ENCODE results near the gene INSM2. TPM values are rescaled to one million over a fixed set of nuclear protein-coding genes. Genes with fewer than 3 reads are reported as not detected.

The INSM2 gene
- total RNA-seq, 4 donors from 2014 or later = not detected

DNA sequence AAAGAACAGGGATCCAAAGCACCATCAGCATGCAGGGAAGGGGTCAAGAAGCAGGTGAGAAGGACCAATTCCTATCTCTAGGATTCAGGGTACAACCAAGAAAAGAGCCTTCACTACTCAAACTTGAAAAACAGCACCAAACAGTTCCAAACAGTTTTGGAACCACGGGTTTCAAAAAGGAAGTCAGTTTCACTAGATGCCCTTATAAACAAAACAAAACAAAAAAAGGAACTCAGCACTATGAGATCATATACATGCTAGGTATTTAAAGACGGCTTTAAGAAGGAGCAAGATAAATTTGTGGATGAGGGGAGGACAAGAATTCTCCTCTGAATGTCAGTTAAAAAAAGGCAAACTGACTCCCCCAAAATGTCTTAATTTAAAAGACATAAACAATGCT lies 6.0 kb downstream of the INSM2 start:
- H3K4me3 ChIP-seq = no peak overlapping the region
- WGBS, 2 donors = 55 to 58% methylated on average over 2 of the region's 2 CpGs
- H3K4me1 ChIP-seq = peaks cover 0 to 9% (median 3%) of the 10 kb centered on the region in 4 donors
- peaks cover 0 to 32% (median 0%) of the 10 kb centered on the region in 3 donors for H3K36me3 ChIP-seq
- no peak for DNase-seq (ENCODE audit: low spot score in 2 of 2)
- no peak overlapping the region for H3K27ac ChIP-seq
- no peak for TF ChIP-seq POLR2A (IDR thresholded peaks at IDR 0.05)
- no peak for TF ChIP-seq EP300 (IDR thresholded peaks at IDR 0.05)
- TF ChIP-seq, protein P1, sequence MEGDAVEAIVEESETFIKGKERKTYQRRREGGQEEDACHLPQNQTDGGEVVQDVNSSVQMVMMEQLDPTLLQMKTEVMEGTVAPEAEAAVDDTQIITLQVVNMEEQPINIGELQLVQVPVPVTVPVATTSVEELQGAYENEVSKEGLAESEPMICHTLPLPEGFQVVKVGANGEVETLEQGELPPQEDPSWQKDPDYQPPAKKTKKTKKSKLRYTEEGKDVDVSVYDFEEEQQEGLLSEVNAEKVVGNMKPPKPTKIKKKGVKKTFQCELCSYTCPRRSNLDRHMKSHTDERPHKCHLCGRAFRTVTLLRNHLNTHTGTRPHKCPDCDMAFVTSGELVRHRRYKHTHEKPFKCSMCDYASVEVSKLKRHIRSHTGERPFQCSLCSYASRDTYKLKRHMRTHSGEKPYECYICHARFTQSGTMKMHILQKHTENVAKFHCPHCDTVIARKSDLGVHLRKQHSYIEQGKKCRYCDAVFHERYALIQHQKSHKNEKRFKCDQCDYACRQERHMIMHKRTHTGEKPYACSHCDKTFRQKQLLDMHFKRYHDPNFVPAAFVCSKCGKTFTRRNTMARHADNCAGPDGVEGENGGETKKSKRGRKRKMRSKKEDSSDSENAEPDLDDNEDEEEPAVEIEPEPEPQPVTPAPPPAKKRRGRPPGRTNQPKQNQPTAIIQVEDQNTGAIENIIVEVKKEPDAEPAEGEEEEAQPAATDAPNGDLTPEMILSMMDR (IDR thresholded peaks at IDR 0.05) = no peak
- peaks cover 0 to 13% of the 10 kb centered on the region in 2 donors for H3K27me3 ChIP-seq
- H3K9me3 ChIP-seq = no peaks in the 10 kb centered on the region

DNA sequence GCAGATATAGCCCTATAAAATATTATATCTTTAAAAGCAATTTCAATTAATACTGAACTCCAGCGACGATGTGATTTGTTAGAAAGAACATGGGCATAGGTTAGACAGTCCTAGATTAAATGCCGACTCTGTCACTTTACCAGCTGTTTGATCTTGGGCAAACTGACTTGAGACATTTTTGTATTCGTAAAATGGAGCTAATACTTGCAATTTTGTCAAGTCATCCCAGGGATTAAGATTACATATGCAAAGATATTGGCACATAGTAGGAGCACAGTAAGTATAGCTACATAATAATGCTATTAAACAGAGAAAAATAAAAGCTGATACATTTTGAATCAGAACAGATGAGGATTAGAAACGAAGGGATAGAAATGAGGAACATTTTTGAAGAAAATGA lies 9.0 kb downstream of the INSM2 start:
- Histone ChIP-seq H3K27me3 (no peaks in the 10 kb centered on the region), H3K27ac (no peak overlapping the region), H3K9me3 (no peaks in the 10 kb centered on the region), H3K36me3 (peaks cover 0 to 19% (median 0%) of the 10 kb centered on the region in 3 donors), H3K4me1 (no peaks in the 10 kb centered on the region), H3K4me3 (no peak overlapping the region)
- DNase-seq (ENCODE audit: low spot score in 2 of 2) = no peak
- TF ChIP-seq, protein P1 (IDR thresholded peaks at IDR 0.05) = no peak
- no peak for TF ChIP-seq EP300 (IDR thresholded peaks at IDR 0.05)
- WGBS, 2 donors = 95 to 97% methylated on average over 5 of the region's 5 CpGs

DNA sequence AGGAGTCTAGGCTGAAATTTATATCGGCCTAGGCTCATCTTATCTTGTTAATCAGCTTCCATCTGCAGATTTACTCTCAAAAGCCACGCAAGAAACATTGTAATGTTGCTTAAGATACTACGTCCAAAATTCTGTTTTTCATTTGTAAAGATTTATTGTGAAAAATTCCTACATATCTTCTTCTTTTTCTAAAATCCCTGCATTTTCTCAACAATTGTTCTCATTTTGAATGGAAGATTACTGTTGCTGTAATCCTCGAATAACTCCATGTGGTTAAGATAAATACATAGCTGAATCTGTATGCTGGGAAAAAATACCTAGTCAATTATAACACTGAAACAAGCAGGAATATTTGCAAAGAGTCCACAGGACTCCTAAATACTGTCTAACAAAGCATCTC lies 15.6 kb downstream of the INSM2 start:
- Histone ChIP-seq H3K9me3 (no peaks in the 10 kb centered on the region), H3K4me1 (no peaks in the 10 kb centered on the region), H3K4me3 (no peak overlapping the region), H3K36me3 (no peaks in the 10 kb centered on the region), H3K27ac (no peak overlapping the region), H3K27me3 (no peaks in the 10 kb centered on the region)
- DNase-seq (ENCODE audit: low spot score in 2 of 2) = no peak
- WGBS, 2 donors = 83 to 86% methylated on average over 4 of the region's 4 CpGs
- TF ChIP-seq, protein P1 (IDR thresholded peaks at IDR 0.05) = no peak
- no peak for TF ChIP-seq POLR2A (IDR thresholded peaks at IDR 0.05)
- no peak for TF ChIP-seq EP300 (IDR thresholded peaks at IDR 0.05)

DNA sequence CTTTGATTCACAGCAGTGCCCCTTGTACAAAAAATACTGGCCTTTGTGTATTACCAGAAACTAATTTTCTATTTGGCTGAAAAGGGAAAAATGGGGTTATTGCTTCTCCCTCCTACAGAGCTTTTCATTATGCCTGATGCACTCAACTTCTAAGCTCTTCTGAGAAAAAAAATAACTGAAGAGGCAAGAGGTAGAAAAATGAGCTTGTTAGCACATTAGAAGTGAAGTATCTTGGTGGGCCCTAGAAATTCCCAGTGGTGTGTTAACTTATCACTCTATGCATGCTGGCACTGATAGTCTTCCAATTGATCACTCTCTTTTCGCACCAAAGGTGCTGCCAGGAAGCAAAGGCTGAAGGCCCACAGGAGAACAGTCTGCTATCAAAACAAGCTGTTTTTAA lies 17.1 kb downstream of the INSM2 start:
- peaks cover 0 to 3% (median 0%) of the 10 kb centered on the region in 3 donors for H3K36me3 ChIP-seq
- H3K9me3 ChIP-seq = no peaks in the 10 kb centered on the region
- WGBS, 2 donors = 77 to 91% methylated on average over 1 of the region's 1 CpG
- H3K27me3 ChIP-seq = no peaks in the 10 kb centered on the region
- no peaks in the 10 kb centered on the region for H3K4me1 ChIP-seq
- H3K27ac ChIP-seq = no peak overlapping the region
- H3K4me3 ChIP-seq = no peak overlapping the region
- TF ChIP-seq POLR2A (IDR thresholded peaks at IDR 0.05) (no peak), EP300 (IDR thresholded peaks at IDR 0.05) (no peak)
- TF ChIP-seq, protein P1 (IDR thresholded peaks at IDR 0.05) = no peak
- no peak for DNase-seq (ENCODE audit: low spot score in 2 of 2)

DNA sequence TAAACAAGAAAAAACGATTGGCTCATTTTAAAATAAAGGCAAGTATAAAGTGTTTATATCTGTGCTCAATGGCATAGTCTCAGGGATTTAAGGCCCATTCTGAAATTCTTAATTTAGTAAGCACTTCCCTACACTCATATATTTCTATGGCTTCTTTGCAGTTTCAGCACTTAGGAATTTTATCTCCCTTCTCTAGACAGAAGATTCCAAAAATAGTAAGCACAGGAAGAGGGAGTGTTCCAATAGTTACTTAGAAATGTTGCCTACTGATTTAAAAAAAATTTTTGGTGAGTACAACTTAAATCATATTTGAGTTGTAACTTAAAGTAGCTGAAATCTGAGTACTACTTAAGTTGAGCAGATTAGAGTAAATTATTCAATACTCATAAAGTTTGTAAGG lies 19.8 kb downstream of the INSM2 start:
- no peaks in the 10 kb centered on the region for H3K4me1 ChIP-seq
- H3K36me3 ChIP-seq = peaks cover 0 to 3% (median 0%) of the 10 kb centered on the region in 3 donors
- no peaks in the 10 kb centered on the region for H3K27me3 ChIP-seq
- 72% methylated on average over 1 of the region's 1 CpG for WGBS, 2 donors
- no peak overlapping the region for H3K4me3 ChIP-seq
- DNase-seq (ENCODE audit: low spot score in 2 of 2) = no peak
- no peaks in the 10 kb centered on the region for H3K9me3 ChIP-seq
- TF ChIP-seq, protein P1 (IDR thresholded peaks at IDR 0.05) = no peak
- TF ChIP-seq EP300 (IDR thresholded peaks at IDR 0.05) (no peak), POLR2A (IDR thresholded peaks at IDR 0.05) (no peak)
- H3K27ac ChIP-seq = no peak overlapping the region

All from tibial nerve (tissue), 4 donors.